HUDEP-2 (cell line): ENCODE data around the gene PARD3B.

Source experiments
- DNase-seq, 76 experiments: peaks; one replicate each; lab custom pipeline; 2025; ENCODE audit not compliant: unreplicated experiment in 76 of 76; lab: John Stamatoyannopoulos, UW

Gene PARD3B

DNA sequence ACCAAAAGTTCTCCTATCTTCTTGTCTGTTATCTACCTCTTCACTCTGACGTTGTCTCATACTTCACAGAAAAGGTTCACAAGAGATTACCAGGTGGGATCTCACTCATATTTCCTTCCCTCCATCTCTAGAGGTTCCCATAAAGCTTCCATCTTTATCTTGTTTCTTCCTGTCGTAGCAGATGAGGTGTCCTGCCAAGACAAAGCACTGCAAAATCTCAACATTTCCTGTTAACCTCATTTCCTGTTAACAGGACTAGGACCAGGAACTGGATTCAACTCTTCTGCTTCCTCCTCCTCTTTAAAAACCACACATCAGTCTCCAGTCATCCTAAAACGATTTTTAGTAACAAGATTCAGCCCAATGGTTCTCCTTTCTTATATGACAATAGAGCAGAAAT is 624.2 kb downstream of the PARD3B start:
- no peak for DNase-seq

DNA sequence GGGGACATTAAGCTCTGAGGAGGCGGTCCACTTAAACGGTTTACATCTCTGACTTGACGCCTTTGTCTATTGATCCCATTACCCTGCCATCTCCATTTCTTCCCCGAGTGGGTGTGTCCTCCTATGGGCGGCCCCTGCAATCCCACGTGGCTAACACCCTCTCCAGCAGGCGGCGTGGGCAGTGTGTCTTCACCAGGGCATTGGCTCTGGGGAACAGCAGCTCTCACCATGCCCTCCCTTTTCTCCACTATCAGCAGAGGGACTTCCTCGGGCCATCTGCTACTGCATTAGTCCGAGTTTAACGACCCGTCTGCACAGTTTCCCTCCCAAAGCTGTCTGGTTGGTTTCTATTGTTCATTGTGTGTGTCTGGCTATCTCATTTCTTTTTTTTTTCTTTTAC is 625.1 kb downstream of the PARD3B start:
- DNase-seq = peak in 1 of 76 experiments; percentile 2

DNA sequence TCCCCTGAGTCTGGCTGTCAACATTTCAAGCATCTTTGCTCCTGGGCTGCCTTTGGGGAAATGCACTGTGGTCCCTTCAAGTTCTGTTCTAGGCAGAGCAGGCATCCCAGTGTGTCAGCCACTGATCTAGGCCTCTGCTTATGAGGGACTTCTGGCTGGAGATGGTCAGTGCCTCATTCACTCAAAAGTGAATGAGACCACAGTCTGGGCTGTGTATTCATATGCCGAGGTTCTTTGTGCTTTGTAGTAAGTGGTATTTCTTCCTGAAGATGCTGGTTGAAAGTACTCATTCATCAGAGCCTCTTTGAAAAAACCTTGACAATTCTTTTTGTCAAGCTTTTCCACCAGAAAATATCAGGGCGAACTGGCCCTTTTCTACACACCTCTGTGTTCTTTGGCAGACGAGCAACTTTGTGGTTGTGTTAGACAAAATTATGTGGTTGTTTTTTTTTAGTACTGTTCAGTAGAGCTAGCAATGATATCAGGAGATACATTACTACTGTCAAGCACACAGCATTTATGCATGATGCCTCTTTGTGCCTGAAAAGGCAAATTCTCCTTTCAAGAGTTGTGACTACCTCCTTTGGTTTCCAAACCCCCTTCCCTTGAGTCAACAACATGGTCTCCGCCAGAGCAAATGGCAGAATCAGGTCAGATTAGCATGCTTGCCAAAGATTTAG is 626.1 kb downstream of the PARD3B start:
- DNase-seq = no peak

DNA sequence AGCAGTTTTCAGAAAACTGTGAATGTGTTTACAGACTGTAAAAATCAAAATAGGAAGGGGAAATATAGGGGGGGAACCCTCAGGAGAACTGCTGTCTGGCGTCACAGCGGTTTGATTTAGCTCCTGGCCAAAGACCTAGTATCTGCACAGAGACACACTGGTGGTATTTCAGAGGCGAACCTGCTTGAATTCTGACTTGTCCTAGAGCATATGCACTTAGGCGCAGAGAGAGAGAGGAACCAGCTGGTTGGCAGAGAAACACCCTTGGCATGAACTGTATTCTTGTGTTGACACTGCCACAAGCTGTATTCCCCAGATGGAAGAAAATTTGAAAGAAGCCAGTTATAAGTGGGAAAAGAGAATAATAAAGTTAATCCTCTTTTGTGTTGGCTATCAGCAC is 630.6 kb downstream of the PARD3B start:
- no peak for DNase-seq

DNA sequence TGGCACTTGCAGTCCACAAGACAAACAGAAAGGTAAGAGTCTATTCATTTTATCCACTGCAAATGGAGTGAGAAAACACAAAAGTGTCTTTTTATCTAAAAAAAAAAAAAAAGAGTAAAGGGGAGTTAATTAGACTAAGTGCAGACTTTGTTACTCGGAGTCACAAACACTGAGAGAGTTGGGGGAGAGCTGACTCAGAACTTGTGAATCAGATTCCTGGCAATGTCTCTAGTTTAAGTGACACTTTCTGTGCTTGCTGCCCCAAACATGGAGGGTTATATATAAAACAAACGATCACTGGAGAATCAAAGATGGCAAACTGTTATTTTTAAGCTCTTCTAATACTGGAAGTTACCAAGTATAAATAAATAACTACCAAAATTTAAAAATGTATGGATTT is 631.3 kb downstream of the PARD3B start:
- DNase-seq = no peak

DNA sequence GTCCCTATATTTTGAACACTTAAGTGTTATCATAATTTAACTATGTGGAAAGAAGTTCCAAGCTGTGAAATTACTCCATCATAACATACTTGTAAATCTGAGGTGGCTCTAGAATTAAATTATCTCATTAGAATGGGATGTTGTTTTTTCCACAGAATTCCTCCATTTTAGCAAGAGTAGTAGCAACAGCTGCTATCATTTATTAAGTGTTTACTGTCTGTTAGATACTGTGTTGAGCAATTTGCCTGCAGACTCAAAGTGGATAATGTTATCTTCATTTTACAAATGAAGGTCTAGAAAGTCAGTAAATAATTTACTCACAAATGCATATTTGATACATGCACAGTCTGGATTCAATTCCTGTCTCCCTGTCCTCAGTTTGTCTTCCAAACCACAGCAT is 632.3 kb downstream of the PARD3B start:
- no peak for DNase-seq

DNA sequence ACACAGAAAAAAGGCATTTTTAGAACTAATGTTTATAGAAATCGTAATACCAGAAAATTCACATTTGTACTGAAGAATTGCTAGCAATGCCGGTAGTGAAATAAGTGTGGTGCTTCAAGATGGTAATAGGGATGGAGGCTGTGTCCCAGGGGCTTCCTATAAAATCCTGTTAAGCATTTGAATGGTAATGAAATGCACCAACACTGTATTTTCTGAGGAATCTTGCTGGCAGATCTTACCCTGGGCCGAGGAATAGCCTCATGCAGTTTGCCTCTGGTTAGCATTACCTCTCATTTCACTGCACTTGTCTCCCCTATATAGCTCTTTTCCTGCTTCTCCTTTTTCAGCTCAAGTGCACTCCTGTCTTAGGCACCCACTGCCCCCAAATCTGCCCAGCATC is 635.5 kb downstream of the PARD3B start:
- DNase-seq = no peak

DNA sequence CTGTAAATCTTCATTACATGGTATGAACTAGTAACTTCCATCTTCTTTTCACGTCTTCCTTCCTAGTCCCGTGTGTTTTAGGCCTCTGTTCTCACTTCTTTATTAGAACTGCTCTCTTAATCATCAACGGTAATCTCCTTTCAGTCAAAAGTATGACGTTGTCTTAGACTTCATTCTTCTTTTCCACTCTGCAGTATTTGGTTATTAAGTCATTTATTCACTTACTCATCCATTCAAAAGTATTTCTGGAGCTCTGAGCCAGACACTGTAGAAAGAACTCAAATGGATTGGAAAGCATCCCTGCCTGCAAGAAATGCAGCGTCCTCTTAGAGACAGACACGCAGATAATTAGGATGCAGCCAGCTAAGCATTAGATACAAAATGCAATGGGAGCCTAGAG is 642.5 kb downstream of the PARD3B start:
- no peak for DNase-seq

DNA sequence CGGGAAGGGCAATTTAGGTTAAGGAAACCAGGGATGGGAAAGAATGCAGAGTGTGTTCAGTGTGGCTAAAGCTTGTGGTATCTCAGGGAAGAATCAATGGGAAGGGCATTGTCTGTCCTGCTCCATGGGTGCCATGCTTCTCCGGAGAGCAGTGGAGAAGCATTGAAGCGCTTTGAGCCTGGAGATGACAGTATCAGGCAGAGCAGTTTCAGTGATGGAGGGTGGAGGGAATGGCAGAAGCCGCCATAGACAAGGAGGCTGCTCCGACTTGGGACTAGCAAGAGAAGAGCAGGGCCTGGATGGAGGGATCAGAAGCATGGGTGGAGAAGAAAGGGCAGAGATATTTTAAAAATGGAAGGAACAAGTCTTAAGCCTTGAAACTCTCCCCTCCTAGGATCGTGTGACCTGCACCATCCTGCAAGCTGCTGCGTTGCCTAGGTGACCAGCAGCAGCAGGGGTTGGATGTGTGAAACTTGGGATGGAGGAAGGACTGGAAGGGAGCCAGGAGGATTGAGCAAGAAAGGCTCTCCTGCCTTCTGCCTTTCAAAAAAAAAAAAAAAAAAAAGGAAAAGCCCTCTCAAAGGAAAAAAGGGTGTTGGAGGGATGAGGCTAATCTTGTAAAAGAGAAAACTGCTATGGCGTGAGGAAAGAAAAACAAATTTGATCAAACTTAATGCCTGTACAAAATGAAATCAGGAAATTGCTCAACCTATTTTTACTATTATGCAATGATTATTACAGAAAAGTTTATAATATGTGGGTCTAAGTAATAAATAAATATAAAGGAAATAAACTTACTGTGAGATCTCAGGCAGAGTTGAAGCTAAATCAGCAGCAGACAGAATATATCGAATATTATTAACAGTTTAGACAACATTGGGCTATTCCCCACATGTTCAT is 643.2 kb downstream of the PARD3B start:
- DNase-seq = no peak

DNA sequence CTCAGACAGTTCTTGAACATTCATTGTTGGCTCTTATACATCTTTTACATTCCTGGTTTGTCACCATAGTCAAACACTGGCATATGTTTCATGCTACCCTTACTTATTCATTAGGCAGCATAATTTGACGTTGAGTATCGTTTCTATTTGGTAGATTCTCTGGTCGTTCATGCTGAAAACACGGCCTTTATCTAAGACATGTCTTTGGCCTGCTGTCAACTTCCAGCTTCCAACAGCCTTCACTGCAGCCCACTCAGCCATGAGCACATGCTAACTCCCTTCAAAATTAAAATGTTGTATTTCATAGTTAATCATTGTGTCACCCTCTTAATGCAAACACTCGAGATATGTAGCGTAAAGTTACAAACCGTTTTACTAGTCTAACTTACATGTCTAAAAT is 644.0 kb downstream of the PARD3B start:
- no peak for DNase-seq

DNA sequence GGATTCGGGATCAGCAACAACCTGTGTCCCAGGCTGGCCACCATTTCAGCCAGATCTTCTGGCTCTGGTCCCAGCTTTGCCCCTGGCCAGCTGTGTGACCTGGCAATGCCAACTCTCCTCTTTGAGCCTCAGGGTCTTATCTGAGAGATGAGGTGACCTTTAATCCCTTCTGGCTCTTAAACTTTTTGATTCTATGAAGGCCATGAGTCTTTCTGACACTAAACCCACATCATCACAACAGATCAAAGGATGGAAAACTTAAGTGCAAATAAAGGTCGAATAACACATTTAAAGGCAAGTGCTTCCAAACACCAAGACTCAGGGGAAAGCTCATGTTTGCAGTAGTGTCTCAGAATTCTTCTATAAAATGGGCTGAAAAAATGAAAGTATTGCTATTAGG is 645.3 kb downstream of the PARD3B start:
- no peak for DNase-seq

DNA sequence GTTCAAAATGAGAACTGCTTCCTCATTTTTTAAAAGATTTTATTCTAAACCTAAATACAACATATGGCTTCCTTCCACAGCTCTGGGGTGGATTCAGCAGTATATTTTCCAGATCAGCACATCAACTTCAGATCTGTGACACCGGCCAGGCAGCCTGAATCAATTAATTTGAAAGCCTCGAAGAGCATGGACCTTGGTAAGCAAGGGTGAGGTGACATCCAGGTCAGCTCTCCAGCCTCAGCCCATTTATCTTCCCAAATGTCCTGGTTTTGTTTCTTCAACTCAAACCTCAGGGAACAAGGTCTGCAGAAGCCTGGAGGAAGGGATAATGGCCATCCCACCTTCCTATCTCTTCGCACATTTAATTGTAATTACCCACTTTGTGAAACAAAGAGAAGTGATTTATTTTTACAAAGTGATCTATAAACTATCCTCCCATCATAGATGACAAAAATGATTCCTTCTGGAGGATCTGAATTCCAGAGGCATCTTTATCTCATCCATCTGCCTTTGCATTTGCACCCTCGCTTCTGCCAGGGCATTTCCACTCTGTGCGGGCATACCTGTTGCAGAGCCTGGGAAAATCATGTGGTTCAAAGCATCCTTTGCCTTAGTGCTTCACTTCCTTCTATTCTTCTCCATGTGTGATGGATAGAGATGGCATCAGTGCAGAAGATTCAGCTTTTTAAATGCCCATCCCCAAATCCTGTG is 648.0 kb downstream of the PARD3B start:
- DNase-seq = no peak

DNA sequence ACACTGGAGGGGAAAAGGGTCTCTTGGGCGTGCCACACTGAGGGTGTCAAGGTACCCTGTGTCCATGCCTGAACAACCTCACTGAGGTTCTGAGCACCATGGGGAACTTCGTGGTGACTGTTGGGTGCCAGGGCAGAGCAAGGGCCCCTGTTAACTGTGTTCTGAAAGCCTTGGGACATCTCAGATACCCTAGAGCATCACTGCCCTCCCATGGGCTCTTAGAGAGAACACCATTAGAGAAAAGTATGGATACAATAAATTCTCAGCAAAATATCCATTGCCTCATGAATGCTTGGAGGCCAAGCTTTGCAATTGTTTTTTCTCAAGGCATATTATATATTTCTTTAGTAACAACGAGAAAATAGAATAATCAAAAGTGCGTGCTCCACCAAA is 648.6 kb downstream of the PARD3B start:
- no peak for DNase-seq

DNA sequence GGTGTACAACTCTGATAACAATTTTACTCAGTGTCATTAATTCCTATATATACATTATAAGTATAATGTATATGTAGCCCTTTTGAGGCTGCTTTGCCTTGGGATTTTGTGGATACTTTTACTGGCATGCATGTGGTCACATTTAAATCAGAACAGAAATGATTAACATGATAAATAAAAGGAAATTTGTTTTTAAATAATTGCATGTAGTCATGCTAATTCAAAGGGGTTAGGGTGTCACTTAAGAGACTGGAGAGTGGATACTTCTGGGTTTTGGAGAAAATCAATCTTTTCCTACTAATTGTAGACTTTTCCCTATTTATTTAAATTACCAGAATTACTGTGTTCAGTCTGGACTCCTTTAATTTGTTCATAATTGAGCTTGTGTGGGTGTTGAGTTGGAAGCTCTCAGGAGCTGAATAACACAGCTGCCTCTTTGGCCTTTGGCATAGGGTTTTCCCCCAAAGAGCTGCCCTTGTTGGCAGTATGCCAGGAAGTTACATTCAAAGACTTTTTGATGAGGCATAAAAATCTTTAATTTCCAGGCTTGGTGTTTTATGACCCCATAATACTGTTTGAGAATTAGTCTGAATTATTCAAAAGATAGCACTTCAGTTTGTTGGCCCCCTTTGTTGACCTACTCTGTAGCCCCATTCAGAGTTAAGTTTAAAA is 652.3 kb downstream of the PARD3B start:
- peak in 1 of 76 experiments; percentile 8 for DNase-seq

DNA sequence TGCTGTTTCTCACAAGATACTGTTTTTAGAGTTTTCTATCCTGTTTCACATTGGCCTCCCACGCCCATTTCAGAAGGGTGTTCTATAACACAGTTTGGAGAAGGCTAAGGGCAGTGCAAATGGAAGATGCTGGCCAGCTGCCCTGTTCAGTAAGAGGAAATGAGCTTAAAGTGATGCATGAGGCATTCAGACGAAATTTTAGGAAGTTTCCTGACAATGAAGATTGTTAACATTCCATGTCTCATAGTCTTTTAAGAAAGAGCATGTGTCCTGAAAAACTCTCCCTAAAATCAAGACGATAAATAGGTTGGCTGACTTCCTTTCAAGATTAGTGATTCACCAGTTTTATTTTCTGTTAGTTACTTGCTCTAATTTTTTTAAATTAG is 652.9 kb downstream of the PARD3B start:
- DNase-seq = no peak

DNA sequence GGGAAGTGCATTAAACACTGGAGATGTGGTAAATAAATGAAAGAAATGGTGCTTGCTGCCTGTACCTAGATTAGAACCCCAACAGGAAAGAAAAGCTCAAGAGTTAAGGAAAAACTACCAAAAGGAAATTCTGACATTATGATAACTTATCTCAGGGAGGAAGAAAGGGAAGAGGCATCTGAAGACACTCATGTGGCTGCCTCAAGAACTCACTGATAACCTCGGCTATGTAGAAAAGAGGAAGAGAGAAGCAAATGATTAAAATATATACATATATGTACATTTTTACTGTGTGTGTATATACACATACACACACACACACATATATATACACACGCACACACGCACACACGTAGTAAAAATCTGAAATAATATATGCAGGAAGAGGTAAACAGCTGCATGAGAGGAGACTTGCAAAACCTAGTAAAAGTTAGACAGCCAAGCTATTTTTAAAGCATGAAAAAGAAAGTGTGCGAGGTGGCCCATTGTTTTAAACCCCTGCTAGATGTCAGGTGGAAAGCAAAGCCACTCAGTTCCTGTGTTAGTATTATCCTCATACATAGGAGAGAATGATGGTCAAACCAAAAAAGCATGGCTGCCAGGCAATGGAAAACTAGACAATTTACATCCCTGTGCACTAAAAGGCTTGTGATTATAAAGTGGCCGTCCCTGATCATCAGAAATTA is 654.0 kb downstream of the PARD3B start:
- DNase-seq = no peak

DNA sequence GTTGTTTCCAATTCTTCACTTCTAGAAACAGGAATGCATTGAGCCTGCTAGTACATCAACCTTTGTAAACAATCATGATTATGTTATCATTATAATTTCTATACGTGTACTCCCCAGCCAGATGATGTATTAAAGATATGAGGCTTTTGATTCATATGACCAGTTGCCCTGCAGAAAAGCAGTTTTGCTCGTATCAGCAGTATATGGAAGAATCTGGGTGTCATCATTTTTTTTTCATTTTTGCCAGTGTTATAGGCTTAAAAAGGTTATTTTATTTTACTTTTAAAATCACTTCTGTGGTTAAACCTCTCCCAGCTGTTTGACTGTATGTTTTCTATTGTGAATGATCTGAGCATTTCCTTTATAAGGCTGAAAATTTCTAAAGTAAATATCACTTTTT is 665.2 kb downstream of the PARD3B start:
- no peak for DNase-seq

DNA sequence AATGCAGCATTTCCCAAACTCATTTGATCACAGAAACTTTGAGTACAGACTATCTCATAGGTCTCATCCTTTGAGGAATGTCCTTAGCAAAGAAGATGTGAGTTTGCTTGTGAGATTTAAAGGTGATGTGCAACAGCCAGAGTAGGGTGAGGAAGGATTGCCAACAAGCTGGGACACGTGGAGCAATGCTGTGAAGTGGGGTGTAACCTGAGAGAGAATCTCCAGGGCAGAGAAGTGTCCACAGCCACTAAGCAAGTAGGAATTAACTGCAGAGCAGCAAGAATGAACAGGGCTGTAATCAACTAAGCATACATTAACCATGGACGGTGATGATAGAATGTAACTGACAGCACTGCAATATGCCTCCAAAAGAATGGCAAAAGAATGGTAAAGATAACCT is 667.1 kb downstream of the PARD3B start:
- DNase-seq = no peak

DNA sequence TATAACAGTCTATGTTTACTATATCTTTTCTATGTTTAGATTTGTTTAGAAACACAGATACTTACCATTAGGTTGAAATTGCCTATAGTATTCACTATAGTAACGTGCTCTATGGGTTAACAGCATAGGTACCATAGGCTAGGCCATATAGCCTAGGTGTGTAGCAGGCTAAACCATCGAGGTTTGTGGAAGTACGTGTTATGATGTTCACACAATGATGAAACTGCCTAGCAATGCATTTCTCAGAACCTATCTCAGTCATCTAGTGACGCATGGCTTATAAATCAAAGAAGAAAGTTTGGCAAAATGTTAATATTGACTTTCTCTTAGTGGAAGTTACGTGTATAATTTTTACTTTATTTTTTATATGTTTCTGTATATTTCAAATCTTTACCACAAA is 670.8 kb downstream of the PARD3B start:
- DNase-seq = no peak

DNA sequence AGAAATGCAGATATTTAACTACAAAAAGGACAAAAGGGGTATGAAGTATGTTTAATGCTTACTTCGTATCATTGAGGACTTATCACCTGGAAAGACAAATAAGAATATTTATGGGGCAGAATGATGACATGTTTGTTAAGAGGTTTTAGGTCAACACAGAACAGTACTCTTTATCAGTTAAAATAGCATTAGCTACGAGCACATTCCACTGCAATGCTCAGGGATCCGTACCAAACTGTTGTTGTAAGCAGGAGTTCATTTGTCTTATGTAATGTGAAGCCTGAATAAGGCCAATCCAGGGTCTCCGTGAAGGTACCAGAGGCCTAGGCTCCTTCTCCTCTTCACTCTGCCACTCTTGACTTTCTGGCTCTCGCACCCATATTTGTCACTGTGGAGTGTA is 671.3 kb downstream of the PARD3B start:
- no peak for DNase-seq

DNA sequence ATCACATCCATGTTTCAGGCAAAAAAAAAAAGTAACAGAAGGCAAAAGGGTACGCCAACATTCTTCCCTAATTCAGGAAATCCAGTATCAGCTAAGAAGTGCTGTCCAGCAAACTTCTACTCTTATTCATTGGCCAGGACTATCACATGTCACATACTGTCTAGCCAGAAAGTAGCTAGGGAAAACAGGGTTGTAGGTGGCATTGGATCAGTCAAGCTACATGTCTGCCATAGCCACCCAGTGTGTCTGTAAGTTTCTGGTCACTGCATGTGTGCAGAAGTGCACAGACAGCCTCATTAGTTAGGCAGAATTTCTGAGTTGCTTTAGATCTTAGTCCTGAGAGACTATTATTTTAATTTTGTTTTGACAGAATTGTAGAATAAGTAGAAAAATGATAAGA is 671.7 kb downstream of the PARD3B start:
- DNase-seq = no peak
